Kidney tubule cell (primary cell): ENCODE measurements around the gene CTXN1.

ENCODE experiments used
- DNase-seq: peaks from one replicate; pipeline ENCODE4 v3.0.0-alpha.2; 2018; ENCODE audit warnings: low spot score

The CTXN1 gene

DNA sequence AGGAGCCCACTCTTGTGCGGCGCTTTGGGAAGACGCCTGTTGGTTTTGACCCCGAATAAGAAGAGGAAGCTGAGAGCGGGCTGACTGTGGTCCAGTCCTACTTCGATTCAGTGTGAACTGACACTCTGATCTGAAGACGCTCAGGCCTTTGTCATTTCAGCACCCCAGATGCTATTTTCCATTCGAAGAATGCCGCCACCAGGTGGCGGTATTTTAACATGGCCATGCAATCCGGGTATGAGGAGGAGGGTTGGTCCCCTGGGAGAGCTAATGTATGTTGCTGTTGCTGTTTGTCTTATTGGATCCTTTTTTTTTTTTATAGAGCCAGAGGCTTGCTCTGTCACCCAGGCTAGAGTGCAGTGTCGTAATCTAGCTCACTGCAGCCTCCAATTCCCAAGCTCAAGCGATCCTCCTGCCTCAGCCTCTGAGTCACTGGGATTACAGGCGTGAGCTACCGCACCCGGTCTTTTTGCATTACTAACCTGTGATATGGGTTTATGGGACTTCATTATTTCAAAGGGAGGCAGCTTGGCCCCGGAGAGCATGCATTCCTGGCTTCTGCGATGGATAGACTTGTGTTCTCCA lies 18.3 kb upstream of the CTXN1 start:
- DNase-seq = peak; percentile 86

- peak; percentile 100 for DNase-seq
Measured at GRCh38 chr19:7943444-7944176, 17.7 kb upstream of the CTXN1 start, which contains the start of gene TIMM44. TSS of gene TIMM44 (minus strand) at chr19:7943666. CDS start at chr19:7943651, 15 bp downstream.

DNA sequence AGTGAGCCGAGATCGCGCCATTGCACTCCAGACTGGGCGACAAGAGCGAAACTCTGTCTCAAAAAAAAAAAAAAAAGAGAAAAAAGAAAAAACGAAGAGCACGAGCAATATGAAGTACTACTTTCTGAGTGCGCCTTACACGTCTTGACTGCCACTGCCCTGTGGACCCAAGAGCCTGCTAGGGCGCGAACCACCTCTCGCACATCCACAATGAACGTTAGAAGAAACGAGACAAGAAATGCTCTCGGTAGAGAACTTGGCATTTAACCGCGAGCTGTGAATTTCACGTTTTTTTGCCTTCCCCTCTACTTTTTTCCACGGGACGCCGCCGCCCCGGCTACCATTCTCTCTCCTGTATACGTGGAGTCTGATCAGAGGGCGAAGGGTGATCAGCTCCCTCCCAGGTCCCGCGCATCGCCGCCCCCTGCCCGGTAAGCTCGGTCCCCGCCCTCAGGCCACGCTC lies 17.1 kb upstream of the CTXN1 start:
- DNase-seq = peak; percentile 17

DNA sequence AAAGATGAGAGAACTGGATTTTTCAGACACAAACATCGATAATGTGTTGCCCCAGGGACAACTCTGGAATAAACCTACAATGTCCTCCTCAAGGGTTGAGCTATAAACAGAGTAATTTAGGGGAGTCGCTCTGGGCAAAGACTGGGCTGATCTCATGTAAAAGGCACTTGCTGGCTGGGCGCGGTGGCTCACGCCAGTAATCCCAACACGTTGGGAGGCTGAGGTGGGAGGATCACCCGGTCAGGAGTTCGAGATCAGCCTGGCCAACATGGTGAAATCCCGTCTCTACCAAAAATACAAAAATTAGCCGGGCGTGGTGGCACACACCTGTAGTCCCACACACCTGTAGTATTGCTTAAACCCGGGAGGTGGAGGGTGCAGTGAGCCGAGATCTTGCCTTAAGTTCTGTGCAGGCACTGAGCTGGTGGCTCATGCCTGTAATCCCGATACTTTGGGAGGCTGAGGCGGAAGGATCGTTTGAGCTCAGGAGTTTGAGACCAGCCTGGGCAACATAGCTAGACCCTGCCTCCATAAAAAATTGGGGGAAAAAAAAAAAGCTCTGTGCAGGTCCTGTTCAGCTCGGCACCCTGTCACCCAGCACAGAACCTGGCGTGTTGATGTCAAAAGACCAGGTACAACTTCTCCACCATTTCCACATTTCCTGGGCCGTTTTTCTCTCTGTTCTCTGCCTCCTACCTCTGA lies 16.1 kb upstream of the CTXN1 start:
- DNase-seq = no peak

- DNase-seq = no peak
Measured at GRCh38 chr19:7940841-7941240, 14.9 kb upstream of the CTXN1 start.

DNA sequence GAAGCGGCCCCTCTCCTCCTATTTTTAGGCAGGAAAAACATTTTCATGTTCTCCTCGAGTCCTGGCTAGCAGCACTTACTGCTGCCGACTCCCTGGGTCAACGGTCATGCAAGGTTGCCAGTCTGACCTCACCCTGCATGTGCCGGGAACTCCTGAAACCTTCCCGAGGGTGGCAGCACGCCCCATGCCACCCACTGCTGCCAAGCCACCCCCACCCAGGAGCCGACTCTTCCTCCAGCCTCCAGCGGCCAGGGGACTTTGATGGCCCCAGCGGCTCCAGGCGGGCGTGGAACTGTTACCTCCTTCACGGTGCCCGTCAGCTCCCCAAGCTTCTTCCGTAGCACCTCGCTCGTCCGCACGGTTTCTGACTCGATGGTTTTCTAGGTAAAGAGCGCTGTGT lies 8.8 kb upstream of the CTXN1 start:
- no peak for DNase-seq

GRCh38 chr19:7933828-7934725 lies 8.1 kb upstream of the CTXN1 start:
- DNase-seq = no peak

DNA sequence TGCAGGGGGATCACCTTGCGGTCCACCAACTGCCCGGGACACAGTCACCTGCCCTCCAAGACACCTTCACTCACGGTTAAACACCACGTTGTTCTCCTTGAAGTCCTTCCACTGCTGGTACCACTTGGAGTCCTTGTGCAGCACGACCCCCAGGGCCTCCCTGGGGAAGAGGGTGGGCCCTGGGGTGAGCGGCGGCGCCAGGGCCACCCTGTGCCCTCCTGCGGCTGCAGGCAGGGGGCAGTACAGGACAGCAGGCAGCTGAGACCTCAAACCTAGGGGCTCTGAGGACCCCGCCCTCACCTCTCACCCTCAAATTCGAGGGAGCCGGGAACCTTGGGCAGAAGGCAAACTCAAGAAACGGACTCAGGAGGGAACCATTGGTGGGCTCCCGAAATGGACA lies 7.5 kb upstream of the CTXN1 start:
- DNase-seq = no peak

GRCh38 chr19:7932930-7933300 lies 7.0 kb upstream of the CTXN1 start:
- DNase-seq = no peak

DNA sequence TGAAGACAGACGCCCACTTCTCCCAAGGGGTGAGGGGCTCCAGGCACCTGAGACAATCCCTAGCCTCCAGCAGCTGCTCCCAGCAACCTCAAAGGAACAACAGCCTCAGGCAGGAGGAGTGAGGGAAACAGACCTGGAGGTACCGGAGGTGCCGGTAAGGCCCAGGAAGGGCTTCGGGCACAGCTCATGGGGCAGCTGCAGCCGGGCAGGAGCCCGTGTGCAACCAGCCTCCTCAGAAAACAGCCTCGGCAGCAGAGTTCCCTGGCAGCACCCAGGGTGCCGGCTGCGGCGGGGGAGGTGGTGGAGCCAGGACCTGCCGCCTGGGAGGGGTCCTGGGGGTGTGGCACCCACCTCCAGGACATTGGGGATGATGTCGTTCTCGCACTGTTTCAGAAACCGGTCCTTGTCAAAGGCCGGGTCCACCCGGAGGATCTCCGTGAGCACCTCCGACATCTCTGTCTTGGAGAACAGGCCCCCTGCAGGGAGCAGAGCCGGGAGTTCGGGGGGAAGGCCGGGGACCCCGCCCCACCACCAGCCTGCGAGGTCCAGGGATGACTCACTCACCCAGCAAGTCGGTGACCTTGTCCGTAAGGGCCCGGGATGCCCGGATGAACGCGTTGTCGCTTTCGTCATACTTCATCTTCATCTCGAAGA lies 6.5 kb upstream of the CTXN1 start:
- no peak for DNase-seq

DNA sequence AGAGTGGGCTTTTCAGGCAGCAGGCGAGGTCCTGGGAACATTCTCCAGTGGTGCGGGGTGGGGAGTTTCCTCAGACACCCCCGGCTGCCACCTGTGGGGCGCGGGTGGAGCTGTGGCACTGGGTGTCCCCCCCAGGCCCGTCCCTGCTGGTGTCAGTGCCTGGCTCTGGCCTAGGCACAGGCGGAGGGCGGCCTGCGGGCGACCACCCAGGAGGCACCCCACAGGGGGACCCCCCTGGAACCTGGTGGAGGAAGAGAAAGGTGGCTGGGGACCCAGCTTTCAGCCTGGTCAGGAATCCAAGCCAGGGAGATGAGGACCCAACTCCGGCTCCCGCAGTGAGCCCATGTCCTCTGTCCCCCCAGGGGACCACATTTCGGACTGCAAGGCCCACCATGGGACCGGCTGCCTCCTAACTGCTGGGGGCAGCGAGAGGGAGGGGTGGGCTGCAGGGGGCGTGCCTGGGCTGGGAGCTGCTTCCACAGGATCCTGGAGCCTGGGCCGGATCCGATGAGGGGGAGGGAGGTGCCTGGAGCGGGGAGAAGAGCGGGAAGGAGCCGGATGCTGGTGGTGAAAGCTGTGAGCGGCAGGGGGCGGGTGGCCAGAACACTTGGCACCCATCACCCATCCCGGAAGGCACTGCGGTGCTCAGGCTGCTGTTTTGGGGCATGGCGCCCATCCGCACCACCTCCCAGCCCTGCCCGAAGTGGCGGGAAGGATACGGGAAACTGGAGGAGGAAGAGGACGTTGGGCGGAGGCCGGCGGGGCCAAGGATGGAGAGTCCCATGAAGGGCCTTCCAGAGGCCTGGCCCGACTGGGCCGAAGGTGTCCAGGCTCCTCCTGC lies 5.5 kb upstream of the CTXN1 start:
- DNase-seq = no peak

GRCh38 chr19:7930765-7931164 lies 4.8 kb upstream of the CTXN1 start:
- DNase-seq = no peak

- DNase-seq = peak; percentile 54
Measured at GRCh38 chr19:7930030-7930429, 4.1 kb upstream of the CTXN1 start.

DNA sequence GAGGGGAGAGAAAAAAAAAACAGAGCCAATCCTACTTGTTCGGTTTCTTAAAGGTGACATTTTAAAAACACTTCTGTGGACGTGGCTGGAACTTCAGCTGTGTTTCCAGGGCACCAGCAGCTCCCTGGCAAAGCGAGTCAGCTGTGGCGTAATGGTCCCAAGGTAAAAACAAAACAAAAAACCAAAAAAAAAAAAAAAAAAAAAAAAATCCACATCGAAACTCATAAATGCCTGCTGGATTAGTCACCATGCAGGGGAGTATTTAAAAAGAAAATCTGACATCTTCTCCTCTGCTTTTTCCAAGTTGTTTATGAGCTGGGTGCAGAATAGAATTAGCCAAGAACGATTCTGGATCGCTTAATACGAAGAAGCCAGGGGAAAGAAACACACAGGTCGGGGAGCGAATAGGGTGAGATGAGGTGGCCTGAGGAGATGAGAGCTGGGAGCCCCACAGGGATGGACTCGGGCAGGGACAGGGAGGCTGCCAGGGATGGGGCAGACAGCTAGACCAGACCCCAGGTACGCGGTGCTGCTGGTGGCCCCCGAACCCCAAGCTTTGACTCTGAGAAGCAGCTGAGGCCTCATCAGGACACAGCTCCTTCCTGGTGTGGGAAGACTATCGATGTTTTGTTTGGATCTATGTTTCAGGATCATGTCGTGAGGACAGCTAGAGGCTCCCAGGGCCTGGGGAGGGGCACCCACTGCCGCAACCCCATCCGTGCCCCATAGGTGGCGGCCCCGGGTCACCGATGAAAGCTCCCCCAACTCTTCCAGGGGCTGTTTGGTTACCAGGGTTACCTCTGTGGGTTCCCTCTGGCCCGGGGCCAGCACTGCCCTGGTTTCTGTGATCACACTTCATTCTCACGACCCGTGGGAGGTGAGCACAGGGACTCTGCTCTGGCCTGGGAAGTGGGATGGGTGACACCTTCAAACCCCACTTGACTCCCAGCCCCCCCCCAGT lies 3.1 kb upstream of the CTXN1 start:
- peak; percentile 83 for DNase-seq

- no peak for DNase-seq
Measured at GRCh38 chr19:7928334-7928706, 2.4 kb upstream of the CTXN1 start.

- DNase-seq = no peak
Measured at GRCh38 chr19:7927605-7928333, 1.8 kb upstream of the CTXN1 start.

- DNase-seq = no peak
Measured at GRCh38 chr19:7926727-7927604, 1.0 kb upstream of the CTXN1 start.
